DLD1 (cell line): Measurements from ENCODE around the gene PHF23.

Experiments used
- in situ Hi-C: cut with HindIII; loops from 2 replicates; pipeline ENCODE4 v1.10.0; 2017; ENCODE audit warnings: low sequenced_read_pairs

PHF23 gene

DNA sequence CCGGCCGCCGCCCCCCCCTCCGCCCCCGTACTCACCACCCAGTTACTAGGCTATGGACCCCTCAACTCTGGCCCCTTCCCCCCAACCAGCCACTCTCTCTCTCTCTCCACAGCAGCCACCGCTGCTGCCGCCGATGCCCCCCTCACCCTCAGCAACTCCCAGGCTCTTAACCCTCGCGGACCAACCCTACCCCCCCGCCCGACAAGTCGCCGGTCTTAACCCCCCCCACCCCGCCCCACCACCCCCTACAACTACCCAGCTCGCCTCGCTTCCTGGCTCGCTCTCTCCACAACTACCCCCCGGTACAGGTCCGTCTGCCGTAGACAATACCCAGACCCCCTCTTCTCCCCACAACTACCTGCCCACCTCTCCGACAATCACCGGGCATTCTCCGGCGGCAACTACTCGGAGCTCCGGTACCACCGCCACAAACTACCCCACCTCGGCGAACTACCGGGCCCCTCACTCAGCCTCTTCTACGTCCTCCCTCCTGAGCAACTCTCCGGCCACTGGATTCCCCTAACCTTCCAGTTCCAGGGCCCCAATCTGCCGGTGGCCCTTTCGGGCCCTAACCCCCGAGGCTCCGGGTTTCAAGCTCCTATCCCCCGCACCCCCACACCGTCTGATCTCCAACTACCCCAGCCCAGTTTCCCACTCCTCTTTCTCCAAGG lies 702 bp downstream of the PHF23 start:
- in situ Hi-C loops = no loop called here

DNA sequence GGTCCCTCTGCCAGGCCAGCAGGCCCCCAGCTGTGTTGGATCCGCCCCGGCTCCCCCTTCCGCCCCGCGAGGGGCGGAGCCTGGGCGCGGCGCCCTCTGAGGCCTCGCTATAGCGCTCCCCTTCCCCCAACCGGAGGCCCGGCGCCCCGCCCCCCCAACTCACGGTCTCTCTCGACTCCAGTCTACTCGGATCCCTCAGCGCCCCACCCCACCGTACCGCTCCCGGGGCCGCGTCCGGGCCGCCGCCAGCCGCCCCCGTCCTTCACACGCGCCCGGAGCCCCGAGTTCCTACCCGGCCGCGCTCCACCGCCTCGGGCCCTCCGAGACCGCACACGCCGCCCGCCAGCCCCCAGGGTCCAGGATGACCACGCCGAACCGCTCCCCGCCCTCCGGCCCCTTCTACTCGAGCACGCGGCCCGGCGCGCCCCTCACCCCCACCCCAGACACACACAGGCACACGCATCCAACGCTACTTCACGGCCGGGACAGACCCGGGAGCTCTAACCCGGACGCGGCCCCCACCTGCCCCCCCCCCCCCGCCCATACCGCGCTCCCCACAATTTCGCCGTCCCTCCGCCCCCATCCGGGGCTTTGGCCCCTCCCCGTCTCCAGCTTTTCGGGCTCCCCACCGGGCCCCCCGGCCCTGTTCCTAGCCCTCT lies 1.4 kb downstream of the PHF23 start:
- in situ Hi-C loops = no loop called here

DNA sequence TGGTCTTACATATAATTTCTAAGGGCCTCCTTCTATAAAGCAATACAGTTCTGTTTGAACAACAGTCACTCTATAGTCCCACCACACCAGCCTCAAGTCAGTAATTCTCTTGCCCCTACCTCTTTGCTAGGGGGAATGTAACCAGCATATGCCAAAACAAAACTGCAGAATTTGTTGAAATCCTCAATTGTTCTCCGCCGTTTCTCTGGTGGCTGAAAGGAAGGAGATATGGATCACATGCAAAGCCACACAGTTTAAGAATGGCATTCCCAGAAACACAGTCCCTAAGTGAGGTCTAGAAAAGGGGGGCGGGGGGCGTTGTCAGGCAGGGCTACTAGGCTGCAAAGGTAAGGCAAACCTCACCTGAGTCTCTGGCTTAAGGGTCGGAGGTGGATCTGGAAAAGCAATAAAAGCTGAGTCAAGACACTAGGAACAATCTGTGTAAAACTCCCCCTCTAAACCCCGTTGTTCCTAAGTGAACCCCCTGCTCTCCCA lies 1.9 kb downstream of the PHF23 start:
- in situ Hi-C loops = no loop called here

DNA sequence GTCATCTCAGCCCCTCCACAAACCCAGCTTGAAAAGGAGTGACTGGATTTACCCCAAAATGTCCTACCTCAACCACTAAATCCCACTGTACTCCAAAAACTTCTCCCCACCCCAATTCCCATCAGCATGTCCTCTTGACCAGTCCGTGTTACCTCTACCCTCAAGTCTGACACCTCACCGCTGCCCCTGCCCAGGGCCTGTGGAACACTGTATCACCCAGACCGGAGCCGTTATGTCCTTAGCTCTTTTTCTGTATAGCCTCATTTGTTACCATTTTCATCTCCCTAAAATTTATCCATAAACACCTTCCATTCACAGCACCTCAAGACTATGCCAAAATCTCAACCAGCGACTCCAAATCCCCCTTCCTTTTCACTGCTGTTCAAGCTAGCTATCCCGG lies 2.4 kb downstream of the PHF23 start:
- in situ Hi-C loops = no loop called here

DNA sequence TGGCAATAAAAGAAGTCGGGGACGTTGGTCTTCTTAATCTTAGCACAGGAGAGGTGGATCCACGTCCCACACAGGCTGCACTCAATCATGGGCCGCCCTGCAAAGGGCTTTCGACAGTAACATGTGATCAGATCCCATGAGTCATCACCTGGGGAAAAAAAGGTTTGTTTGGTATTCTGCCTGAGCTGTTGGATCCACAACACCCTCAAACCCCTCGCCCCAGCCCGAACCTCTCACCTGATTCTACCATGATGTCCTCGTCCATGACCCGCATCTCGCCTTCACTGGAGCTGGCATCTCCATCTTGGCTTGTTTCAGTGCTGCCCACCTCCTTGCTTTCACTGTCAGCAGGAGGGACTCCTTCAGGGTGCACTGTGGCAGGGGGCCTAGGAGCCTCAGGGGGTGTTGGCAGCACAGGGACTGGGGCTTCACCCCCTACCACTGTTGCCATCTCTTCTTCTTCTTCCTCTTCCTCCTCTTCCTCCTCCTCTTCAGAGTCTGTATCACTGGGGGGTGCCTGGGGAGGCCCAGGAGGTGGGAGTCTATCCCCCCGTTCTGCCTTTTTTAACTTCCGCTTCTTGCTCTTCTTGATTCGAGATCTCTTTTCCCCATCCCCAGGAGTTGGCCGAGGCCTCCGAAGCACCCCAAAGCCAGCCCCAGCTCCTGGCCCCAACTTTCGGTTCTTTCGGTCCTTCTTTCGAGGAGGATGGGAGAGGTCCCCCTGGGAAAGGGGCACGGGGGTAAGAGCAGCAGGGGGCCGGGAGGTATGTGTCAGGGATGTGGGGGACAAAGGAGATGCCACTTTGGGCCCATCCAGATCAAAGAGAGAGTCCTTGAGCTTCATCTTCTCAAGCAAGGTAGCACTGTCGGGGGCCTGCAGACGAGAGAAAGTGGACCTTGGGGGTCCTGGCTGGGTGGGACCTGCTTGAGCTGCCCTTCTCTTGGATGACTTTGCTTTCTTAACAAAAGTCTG lies 3.3 kb downstream of the PHF23 start:
- in situ Hi-C loops = no loop called here

DNA sequence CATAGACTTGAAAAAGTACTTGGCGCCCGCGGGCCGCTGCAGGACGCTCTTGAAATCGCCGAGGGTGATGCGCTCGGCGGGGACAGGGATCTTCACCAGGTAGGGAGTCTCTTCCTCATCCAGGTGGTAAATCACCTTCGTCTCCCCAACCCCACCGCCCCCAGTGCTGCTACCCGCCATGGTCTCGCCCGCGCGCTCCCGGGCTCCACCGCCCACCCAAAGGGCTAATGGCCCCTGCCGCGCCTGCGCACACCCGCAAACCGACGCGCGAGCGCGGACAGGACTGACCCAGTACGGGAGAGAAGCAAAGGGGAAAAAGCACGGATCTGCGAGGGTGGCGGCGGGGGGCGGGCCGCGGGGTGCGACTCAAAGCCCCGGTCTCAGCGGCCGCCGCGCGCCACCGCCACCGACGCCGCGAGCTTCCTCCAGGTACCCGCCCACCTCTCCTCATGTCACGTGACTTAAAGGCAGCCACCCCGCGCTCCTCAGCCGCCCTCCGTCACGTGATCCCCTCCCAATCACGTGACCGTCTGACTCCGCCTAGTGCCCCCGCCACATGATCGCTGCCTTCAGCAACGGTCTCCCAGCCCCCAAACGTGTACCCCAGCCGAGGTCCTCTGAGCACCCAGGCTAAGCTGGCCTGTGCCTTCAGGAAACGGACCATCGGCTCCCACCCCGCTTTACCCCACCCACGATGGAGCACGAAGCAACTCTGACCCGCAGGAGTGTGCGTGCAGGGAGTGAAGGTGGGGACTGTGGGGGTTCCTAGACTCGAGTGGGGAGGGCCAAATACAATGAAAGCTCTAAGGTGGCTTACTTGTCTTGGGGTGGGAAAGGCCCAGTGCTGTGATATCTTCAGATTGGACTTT lies 4.9 kb downstream of the PHF23 start, which contains the start of gene DVL2:
Gene DVL2 (minus strand): TSS at position 435 of the 869 bp plus-strand sequence. CDS start 255 bp downstream, at position 180.
- in situ Hi-C loops = no loop called here

DNA sequence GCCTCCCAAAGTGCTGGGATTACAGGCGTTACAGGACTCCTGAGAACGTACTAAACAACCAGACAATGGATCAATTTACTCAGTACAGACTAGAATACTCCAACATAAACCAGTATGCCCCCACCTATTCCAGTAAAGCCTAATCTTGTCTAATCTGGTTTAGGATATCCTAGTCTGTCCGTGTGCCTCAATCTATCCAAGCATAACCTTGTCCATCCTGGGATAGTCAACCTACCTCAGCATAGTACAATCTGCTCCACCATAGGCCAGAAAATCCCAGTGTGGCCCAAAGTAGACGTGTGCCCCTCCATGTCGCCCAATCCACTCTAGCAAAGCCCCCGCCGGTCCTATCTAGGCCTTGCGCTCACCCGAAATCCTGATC lies 5.6 kb downstream of the PHF23 start:
- in situ Hi-C loops = no loop called here

DNA sequence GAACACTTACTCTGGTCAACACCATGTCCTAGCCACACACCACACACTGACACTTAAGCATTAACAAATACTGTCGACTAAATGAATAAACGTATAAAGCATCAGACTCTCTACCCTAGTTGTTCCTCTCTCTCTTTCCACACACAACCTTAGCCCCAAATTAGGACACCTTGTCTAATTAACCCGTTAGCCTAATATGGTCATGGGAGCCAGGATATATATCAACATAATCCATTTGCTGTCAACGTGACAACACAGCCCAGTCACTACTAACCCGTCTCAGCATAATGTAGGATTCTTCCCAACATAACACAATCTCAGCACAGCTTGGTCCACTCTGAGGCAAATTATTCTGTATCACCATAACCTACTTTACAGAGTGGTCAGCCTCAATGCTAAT lies 7.1 kb downstream of the PHF23 start:
- in situ Hi-C loops = no loop called here

DNA sequence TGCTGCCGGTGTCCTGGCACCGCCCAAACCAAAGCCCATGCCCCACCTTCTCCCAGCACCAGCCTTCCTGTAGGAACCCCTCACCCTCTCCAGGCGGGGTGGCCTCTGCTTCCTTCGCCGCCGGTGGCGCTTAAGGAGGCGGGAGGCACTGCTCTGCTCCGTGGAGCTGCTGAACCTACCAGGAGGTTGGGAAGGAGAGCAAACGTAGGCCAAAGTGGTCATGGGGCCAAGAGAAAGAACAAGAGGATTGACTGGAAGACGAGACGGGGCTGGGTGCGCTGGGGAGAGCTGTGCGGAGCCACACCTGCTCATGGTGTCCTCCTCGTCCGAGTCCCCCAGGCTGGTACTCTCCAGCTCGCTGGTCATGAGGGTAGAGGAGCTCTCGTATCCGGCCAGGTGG lies 9.8 kb downstream of the PHF23 start:
- in situ Hi-C loops = no loop called here

DNA sequence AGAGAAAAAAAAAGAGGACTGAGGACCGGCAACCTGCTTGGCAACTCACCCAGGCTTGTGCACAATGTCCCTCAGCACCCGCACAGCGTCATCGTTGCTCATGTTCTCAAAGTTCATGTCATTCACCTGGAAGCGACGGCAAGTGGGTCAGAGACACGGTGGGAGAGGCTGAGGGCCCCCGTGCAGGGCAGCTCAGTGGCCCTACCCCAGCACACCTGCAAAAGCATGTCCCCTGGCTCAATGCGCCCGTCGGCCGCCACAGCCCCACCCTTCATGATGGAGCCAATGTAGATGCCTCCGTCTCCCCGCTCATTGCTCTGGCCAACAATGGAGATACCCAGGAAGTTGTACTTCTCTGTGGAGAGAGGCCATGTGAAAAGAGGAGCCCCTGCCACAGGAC lies 10.3 kb downstream of the PHF23 start:
- in situ Hi-C loops = no loop called here

DNA sequence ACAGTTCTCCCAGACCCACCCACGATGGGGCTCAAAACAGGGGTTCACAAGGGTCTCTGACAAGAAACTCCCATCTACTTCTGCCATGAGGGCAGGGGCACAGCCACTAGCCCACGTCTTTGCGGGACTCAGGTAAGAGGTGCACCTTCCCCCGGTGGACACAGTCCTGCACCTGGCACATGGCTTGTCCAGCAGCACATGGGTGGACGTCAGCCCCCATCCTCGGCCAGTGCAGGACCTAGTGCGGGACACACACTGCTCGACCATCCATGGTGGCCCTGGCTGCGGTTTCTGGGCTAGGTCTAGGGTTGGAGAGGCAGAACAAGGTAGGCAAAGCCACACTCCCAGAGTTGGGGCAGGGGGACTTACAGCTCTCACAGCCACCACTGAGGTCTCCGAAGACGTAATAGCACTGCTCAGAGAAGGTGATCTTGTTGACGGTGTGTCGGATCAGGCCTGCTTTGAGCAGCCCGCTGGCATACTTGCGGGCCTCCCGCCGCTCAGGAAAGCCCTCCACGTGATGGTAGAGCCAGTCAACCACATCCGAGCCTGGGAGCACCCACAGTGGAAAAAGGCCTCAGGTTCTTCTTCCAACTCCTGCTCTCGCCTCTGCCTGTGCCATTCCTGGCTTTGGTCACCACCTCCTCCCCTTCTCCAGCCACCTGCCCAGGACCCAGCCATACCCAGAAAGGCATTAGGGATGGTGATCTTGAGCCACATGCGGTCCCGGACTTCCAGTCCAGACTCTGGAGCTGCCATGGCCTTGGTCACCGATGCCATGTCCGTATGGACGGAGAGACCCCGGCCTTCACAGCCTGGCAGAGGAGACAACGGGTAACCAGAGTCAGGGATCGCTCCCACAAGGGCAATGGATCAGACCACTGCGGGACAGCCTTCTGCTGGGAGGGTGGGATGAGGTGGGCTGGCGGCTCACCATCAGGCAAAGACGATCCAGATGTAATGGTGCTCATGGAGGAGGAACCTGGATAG lies 12.2 kb downstream of the PHF23 start:
- in situ Hi-C loops = no loop called here

DNA sequence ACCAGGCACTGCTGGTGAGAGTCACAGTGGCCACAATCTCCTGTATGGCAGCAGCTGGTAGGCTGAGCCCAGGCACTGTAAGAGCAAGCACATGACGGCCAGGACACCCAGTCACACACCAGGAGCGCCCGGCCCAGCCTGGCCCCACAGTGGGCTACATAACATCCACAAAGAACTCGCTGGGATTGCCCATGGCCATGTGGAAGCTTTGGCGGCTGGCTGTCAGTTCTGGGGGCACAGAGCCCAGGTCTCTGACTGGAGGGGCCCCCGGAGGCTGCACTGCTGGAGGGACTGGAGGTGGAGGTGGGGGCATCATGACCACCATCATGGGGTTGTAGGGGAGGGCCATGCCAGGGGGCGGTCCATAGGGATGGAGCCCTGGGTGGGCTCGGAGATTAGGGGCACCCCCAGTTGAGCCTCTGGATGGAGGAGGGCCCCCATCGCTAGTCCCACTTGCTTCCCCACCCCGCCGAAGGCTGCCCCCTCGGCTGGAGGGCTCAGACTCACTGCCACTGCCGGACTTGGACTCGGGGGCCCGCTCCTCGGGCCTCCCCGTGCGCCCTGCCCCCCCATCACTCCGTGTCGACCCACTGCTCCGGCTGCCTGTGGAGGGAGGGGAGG lies 13.4 kb downstream of the PHF23 start:
- in situ Hi-C loops = no loop called here

DNA sequence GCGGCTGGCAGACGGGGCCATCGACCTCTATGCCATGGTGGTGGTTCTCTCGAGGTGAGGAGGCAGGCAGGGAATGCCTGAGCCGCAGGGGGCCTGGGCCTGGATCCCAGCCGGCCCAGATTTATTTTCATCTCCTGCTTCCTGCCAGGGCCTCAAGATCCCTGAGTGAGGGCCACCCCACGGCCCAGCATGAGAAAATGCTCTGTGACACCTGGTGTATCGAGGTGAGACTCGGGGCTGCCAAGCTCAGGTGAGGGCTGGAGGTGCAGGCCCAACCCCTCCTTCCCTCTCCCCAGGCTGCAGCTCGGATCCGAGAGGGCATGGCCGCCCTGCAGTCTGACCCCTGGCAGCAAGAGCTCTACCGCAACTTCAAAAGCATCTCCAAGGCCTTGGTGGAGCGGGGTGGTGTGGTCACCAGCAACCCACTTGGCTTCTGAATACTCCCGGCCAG lies 14.6 kb downstream of the PHF23 start:
- in situ Hi-C loops = no loop called here

DNA sequence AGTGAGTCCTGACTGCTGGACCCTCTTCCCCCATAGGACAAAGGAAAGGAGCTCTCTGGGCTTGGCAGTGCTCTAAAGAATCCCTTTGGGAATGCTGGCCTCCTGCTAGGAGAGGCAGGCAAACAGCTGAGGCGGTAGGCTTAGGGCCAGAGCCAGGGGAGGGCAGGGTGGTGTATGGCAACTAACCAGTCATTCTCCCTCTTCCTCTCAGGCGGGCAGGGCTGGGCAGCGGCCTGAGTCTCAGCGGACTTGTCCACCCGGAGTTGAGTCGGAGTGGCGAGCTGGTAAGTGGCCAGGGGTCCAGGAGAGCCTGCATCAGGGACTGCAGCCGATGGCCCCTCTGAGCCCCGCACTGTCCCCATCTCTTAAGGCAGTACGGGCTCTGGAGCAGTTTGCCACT lies 15.1 kb downstream of the PHF23 start:
- in situ Hi-C loops = no loop called here

DNA sequence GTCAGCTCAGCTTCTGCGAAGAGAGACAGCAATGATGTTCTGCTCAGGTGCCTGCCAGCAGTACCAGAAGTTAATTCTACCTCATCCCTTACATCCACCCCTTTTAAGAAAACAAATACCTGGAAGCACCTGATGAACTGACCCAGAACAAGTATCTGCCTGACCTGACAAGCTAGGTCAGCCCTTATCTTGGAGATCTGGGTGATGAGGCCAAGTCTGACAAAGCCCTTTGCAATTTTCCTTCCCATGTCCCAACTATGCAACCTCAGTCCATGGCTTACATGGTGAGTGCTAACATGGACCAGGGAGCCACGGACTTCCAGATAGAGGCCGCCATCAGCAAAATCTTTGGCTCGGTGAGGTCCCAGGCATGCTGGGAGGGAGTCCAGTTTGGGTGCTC lies 15.9 kb downstream of the PHF23 start:
- in situ Hi-C loops = no loop called here

DNA sequence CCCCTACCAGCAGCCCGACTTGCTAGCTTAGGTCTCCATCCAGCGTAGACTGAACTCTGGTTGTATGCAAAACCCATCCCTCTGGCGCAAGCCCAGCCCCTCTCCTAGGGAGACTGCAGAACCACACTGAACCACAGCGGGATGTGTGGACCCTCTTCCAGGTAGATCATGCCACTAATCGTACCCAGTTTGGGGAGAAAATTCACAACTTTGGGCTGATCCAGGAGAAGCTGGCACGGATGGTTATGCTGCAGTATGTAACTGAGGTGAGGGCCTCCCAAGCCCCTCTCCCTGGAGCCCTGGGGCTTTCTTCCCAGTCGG lies 16.3 kb downstream of the PHF23 start:
- in situ Hi-C loops = no loop called here

DNA sequence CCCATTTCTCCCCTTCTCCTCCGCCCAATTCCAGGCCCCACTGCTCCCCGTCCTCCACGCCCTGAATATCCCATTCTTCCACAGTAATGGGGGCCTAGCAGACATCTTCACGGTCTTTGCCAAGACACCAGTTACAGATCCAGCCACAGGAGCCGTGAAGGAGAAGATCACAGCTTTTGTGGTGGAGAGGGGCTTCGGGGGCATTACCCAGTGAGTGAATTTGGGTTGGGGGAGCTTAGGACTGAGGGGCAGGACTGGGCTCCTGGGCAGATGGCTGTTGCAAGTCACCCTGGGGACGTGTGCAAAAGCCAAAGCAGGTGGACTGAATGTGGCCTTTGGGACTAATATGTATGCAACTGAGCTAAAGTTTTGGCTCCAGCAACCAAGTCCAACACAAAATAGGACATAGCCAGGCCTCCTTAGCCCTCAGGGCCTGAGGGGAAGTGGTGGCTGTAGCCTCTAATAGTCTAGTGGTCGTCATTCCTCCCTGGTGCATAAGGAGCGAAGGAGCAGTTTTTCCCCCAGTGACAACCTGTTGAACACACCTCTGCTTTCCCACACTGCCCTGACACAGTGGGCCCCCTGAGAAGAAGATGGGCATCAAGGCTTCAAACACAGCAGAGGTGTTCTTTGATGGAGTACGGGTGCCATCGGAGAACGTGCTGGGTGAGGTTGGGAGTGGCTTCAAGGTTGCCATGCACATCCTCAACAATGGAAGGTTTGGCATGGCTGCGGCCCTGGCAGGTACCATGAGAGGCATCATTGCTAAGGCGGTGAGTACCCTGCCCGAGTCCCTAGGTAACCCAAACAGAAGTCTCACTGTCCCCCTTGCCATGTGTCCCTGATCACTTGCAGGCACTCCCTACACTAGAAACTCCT lies 16.9 kb downstream of the PHF23 start:
- in situ Hi-C loops = no loop called here
